Hindlimb muscle (tissue), 1 donor: ENCODE results near the gene SERINC2. TPM values are rescaled to one million over a fixed set of nuclear protein-coding genes. Genes with fewer than 3 reads are reported as not detected.
A peak's percentile ranks its signal among the peaks of the same experiment; 100 is the strongest.
"Not testable (repeated sequence)": the region's sequence is repeated elsewhere in the genome, so short reads cannot be mapped to it uniquely, and the experiment has no call there.

ENCODE experiments used
- DNase-seq: peaks from one replicate; pipeline ENCODE4 v3.0.0-alpha.2; 2013
- polyA plus RNA-seq: library from polyadenylated mRNA; unstranded; fragments of 120-200 nt; gene quantifications from one replicate; pipeline ENCODE4 v1.2.1, GENCODE V29; 2013; ENCODE audit not compliant: insufficient read length

SERINC2 gene
- polyA plus RNA-seq, 1 donor: 45.1 TPM

GRCh38 chr1:31386576-31387243 lies 26.3 kb upstream of the SERINC2 start:
- DNase-seq: not testable (repeated sequence)

GRCh38 chr1:31387612-31388011 lies 25.4 kb upstream of the SERINC2 start:
- DNase-seq: no peak

GRCh38 chr1:31389616-31390015 lies 23.4 kb upstream of the SERINC2 start:
- DNase-seq: no peak

GRCh38 chr1:31390071-31390470 lies 22.9 kb upstream of the SERINC2 start:
- DNase-seq: no peak

- DNase-seq: no peak
Measured at GRCh38 chr1:31393463-31393862, 19.6 kb upstream of the SERINC2 start.

- peak; percentile 80 for DNase-seq
Measured at GRCh38 chr1:31394584-31395193, 18.3 kb upstream of the SERINC2 start.

- DNase-seq: no peak
Measured at GRCh38 chr1:31396633-31397351, 16.2 kb upstream of the SERINC2 start.

- no peak for DNase-seq
Measured at GRCh38 chr1:31397360-31398095, 15.5 kb upstream of the SERINC2 start.

GRCh38 chr1:31398246-31398645 lies 14.8 kb upstream of the SERINC2 start:
- DNase-seq: no peak

GRCh38 chr1:31399976-31400375 lies 13.0 kb upstream of the SERINC2 start:
- no peak for DNase-seq

- no peak for DNase-seq
Measured at GRCh38 chr1:31400393-31400792, 12.6 kb upstream of the SERINC2 start.

GRCh38 chr1:31401241-31401640 lies 11.8 kb upstream of the SERINC2 start:
- DNase-seq: no peak

- peak; percentile 46 for DNase-seq
Measured at GRCh38 chr1:31405578-31406245, 7.3 kb upstream of the SERINC2 start.

- DNase-seq: no peak
Measured at GRCh38 chr1:31407029-31407626, 5.9 kb upstream of the SERINC2 start.

- DNase-seq: no peak
Measured at GRCh38 chr1:31408788-31409318, 4.2 kb upstream of the SERINC2 start.

GRCh38 chr1:31409946-31410858 lies 2.8 kb upstream of the SERINC2 start:
- no peak for DNase-seq

- no peak for DNase-seq
Measured at GRCh38 chr1:31410871-31411270, 2.1 kb upstream of the SERINC2 start.

GRCh38 chr1:31412205-31412604 lies 808 bp upstream of the SERINC2 start:
- DNase-seq: no peak

- peak; percentile 57 for DNase-seq
Measured at GRCh38 chr1:31413405-31414001, 490 bp downstream of the SERINC2 start.

- no peak for DNase-seq
Measured at GRCh38 chr1:31414980-31415370, 2.0 kb downstream of the SERINC2 start.
